Putamen (tissue), 1 donor: ENCODE measurements around the gene PAK4.

Source experiments
- DNase-seq: peaks from one replicate; pipeline ENCODE4 v3.0.0-alpha.2; 2016; ENCODE audit warnings: low spot score

PAK4 gene

GRCh38 chr19:39180749-39181148 lies 55.2 kb downstream of the PAK4 start:
- no peak for DNase-seq

- DNase-seq = no peak
Measured at GRCh38 chr19:39181500-39182173, 56.1 kb downstream of the PAK4 start.

DNA sequence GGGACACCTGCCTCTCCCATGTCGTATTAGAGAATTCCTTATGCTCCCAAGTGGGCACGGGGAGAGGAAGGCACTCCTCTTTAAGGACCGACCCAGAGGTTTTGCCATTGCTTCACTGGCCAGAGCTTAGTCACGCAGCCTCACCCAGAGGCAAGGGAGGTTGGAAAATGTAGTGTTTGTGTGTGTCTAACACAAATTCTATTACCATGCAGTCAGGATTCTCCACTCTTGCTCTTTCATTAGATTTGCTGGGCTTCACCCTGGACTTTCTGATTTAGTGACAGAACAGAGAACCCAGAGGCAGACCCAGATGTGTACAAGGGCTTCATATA lies 56.6 kb downstream of the PAK4 start:
- no peak for DNase-seq

- no peak for DNase-seq
Measured at GRCh38 chr19:39183104-39183503, 57.5 kb downstream of the PAK4 start.

- no peak for DNase-seq
Measured at GRCh38 chr19:39186391-39186790, 60.8 kb downstream of the PAK4 start.

DNA sequence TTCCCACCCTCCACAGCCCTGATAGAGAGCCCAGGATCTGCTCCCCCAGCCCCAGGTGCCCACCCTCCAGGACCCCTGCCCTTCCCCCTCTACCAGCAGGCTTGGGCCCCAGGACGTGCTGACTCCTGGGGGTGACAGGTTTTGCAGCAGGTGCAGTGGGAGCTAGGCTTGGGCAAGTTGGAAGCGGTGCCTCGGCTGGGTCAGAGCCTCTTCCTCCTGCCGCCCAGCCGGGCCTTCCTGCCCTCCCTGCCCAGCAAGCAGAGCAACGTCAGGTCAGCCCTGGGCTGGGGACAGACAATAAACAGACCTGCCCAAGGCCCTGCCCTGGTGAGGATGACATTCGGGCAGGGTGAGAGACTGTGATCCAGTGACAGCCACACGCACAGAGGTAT lies 62.0 kb downstream of the PAK4 start:
- DNase-seq = no peak

- no peak for DNase-seq
Measured at GRCh38 chr19:39188960-39189359, 63.4 kb downstream of the PAK4 start.

DNA sequence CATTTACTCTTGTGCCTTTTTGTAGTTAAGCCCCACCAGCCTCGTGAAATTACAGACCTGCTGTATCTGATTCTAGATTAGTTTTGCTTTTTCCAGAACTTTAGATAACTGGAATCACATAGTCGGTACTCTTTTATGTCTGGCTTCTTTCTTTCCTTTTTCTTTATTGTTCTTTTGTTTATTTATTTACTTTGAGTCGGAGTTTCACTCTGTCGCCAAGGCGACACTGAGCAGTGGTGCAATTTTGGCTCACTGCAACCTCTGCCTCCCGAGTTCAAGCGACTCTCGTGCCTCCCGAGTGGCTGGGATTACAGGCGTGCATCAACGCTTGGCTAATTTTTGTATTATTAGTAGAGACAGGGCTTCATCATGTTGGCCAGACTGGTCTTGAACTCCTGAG lies 65.2 kb downstream of the PAK4 start:
- DNase-seq = no peak

DNA sequence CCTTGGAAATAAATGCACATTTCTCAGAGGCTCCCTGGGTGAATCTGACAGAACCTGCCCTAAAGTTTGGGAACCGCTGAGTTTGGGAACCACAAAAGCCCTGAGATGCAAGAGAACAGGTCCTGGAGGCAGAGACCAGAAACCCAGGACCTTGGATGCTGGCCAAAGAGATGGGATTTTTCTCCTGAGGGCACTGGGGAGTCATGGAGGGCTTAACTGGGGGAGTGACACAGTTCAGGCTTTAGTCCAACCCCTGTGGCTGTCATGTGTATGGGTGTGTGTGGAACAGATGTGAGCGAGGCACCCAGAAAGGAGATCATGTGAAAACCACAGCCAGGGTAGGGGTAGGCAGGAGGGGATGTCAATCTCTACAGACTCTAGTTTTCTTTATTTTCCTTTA lies 67.3 kb downstream of the PAK4 start:
- no peak for DNase-seq

- DNase-seq = no peak
Measured at GRCh38 chr19:39193803-39194202, 68.2 kb downstream of the PAK4 start.

- DNase-seq = no peak
Measured at GRCh38 chr19:39194832-39195542, 69.4 kb downstream of the PAK4 start.

DNA sequence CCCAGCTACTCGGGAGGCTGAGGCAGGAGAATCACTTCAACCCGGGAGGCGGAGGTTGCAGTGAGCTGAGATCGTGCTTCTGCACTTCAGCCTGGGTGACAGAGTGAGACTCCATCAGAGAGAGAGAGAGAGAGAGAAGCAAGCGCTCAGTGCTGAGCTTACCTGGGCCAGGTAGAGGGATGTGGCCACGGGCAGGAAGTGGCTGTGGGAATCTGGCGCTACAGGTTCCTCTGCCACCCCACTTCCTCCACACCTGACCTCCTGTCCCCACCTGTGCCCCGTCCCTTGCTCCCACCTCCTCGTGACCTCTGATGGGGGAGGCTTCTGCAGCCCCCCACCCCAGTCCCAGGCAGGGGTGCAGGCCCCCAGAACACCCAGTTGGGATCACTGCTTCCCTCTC lies 70.2 kb downstream of the PAK4 start:
- DNase-seq = no peak

DNA sequence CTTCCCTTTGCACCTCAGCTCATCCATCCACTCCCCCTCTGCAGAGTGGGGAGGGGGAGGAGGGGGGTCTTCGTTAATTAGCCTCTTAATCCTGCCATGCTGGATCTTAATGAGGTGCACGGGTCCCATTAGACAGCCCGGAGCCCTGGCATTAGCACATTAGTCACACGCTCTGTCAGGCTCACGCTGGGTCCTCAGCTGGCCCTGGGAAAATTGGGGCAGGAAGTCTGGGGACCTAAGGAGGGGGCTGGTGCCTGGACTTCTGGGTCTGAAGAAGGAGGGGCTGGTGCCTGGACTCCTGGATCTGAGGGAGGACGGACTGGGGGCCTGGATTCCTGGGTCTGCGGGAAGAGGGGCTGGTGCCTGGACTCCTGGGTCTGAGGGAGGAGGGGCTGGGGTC lies 70.7 kb downstream of the PAK4 start:
- no peak for DNase-seq

DNA sequence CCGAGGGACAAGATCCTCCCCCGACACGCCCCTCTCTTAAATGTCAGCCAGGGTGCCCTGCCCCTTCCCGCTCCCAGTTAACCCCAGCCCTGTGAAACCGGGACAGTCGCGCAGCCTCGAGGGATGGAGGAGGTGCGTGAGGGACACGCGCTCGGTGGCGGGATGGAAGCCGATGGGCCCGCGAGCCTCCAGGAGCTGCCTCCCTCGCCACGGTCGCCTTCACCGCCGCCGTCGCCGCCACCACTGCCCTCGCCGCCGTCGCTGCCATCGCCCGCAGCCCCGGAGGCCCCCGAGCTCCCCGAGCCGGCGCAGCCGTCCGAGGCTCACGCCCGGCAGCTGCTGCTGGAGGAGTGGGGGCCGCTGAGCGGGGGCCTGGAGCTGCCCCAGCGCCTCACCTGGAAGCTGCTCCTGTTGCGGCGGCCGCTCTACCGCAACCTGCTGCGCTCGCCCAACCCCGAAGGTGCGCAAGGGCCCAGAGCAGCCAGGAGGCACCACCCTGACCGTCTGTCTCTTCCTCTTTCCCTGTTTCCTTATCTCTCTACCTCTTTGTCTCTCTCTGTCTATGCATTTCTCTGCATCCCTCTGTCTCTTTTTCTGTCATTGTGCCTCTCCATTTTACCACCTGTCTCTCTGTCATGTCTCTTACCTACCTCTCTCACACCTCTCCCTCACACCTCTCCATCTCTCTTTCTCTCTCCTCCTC lies 71.4 kb downstream of the PAK4 start, which contains the start of gene NCCRP1:
TSS of gene NCCRP1 (plus strand) at position 105 of the 703 bp plus-strand sequence. CDS start at position 124, 19 bp downstream.
- no peak for DNase-seq

GRCh38 chr19:39197808-39198207 lies 72.2 kb downstream of the PAK4 start:
- DNase-seq = no peak

- peak; percentile 53 for DNase-seq
Measured at GRCh38 chr19:39199025-39199424, 73.4 kb downstream of the PAK4 start.

GRCh38 chr19:39200066-39200802 lies 74.6 kb downstream of the PAK4 start:
- DNase-seq = no peak

DNA sequence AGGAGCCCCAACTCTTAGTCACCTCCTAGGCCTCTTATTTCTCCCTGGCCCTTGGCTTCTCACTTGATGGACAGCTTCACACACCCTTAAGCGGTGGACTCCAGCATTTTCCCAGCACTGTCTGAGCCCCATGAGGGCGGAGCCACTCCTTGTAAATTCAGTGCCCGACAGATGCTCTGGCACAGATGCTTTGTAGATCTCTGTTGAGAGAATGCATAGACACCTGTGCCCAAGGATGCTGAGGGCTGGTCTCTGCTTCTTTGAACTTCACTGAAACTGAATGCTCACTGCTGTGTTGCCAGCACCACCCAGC lies 75.2 kb downstream of the PAK4 start:
- no peak for DNase-seq

GRCh38 chr19:39202998-39203355 lies 77.4 kb downstream of the PAK4 start:
- no peak for DNase-seq

- DNase-seq = no peak
Measured at GRCh38 chr19:39203372-39204341, 78.1 kb downstream of the PAK4 start, which contains the start of gene SYCN. Gene SYCN, minus strand, starts transcription at chr19:39204263. Its CDS starts 9 bp downstream, at chr19:39204254.

GRCh38 chr19:39205449-39205764 lies 79.8 kb downstream of the PAK4 start:
- DNase-seq = no peak

DNA sequence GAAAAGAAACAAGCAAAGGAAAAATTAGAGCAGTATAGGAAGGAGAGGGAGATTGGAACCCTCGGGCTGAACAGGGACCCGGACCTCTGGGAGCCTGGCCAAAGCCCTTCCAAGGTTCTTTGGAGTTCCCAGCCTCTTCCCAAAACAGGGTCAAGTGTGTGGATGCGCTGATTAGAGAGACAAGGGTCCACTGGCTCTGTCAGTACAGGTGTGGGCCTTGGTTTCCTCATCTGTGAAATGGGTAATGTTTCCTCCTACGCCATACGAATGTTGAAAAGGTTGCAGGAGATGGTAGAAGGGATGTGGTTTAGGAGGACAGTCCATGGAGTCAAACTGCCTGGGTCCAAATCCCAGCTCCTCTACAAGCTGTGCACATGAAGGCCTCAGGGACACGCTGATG lies 80.5 kb downstream of the PAK4 start:
- no peak for DNase-seq
